Vagina (tissue), 2 donors: Measurements from ENCODE around the gene PANK4. TPM values are rescaled to one million over a fixed set of nuclear protein-coding genes. Genes with fewer than 3 reads are reported as not detected.

ENCODE experiments used
- DNase-seq, 2 donors: peaks; one replicate each; pipeline ENCODE4 v3.0.0-alpha.2; 2017; ENCODE audit errors: extremely low spot score in 2 of 2
- H3K27ac ChIP-seq: fragments of 200-600 bp; sonication (generic); one replicate; pipeline ENCODE4 v1.5.1; 2019
- H3K27me3 ChIP-seq: fragments of 200-600 bp; sonication (generic); one replicate; pipeline ENCODE4 v1.5.1; 2019
- H3K36me3 ChIP-seq, 2 donors: fragments of 200-600 bp; sonication (generic); one replicate each; pipeline ENCODE4 v1.5.1; 2017 to 2019
- H3K4me1 ChIP-seq: fragments of 200-600 bp; sonication (generic); one replicate; pipeline ENCODE4 v1.5.1; 2019
- H3K4me3 ChIP-seq, 2 donors: fragments of 200-600 bp; sonication (generic); 1 replicate in 1 of 2; 2 replicates in 1 of 2; pipeline ENCODE4 v1.5.1; 2016 to 2019
- H3K9me3 ChIP-seq: fragments of 200-600 bp; sonication (generic); one replicate; pipeline ENCODE4 v1.5.1; 2019
- CTCF ChIP-seq, 3 experiments: fragments of 450-650 bp in 2 of 3; fragments of 200-600 bp in 1 of 3; sonication (generic) in 1 of 3; IDR thresholded peaks; one replicate each; pipeline ENCODE4 v1.5.1; 2017 to 2019; ENCODE audit warnings: antibody characterized with exemption in 3 of 3, mild to moderate bottlenecking in 2 of 3, moderate library complexity in 2 of 3
- POLR2A ChIP-seq, 2 donors: fragments of 450-650 bp; IDR thresholded peaks; one replicate each; pipeline ENCODE4 v1.6.1; 2017; ENCODE audit warnings: antibody characterized with exemption in 2 of 2, mild to moderate bottlenecking in 2 of 2, moderate library complexity in 2 of 2
- POLR2AphosphoS5 ChIP-seq, 2 donors: sonication (generic); formaldehyde crosslinking; IDR thresholded peaks; one replicate each; pipeline ENCODE4 v1.9.0; 2017; ENCODE audit warnings: antibody characterized with exemption in 2 of 2, mild to moderate bottlenecking in 2 of 2, low read depth in 1 of 2; ENCODE audit not compliant: insufficient read depth in 1 of 2
- intact Hi-C: fragments of 100-400 bp; cut with DNase I; formaldehyde crosslinking; loops from one replicate; pipeline ENCODE4 v1.15.1; 2023
- total RNA-seq: library from RNA; depleted of rRNA; stranded (reverse); fragments of >200 nt; gene quantifications from one replicate; pipeline ENCODE4 v1.2.3, GENCODE V29; 2016

Gene PANK4
- 39.5 TPM for total RNA-seq

GRCh38 chr1:2525920-2526823, at the start of gene PANK4:
Gene PANK4, minus strand, starts transcription at chr1:2526596. Its CDS starts 9 bp downstream, at chr1:2526587.
- Histone ChIP-seq H3K4me1 (peaks cover 66% of the 10 kb centered on the region), H3K9me3 (no peaks in the 10 kb centered on the region), H3K36me3 (peaks cover 0 to 7% of the 10 kb centered on the region in 2 donors), H3K4me3 (peak within 1 kb of the TSS; percentile 81 to 87), H3K27ac (peak within 1 kb of the TSS; percentile 81), H3K27me3 (no peaks in the 10 kb centered on the region)
- TF ChIP-seq POLR2AphosphoS5 (IDR thresholded peaks at IDR 0.05; ENCODE audit: insufficient read depth in 1 of 2, low read depth in 1 of 2) (peak in 1 of 2 donors; percentile 50), CTCF (IDR thresholded peaks at IDR 0.05) (no peak), POLR2A (IDR thresholded peaks at IDR 0.05) (peak in 1 of 2 donors; percentile 61)
- DNase-seq: peak in 1 of 2 donors; percentile 91
- intact Hi-C loops: loop anchor here (5.0 kb wide), 1 partner anchor 114 kb away; the partner anchor contains the start of gene PEX10

- no peak for DNase-seq
- no peak for TF ChIP-seq CTCF (IDR thresholded peaks at IDR 0.05)
- no peak for TF ChIP-seq POLR2A (IDR thresholded peaks at IDR 0.05)
- TF ChIP-seq POLR2AphosphoS5 (IDR thresholded peaks at IDR 0.05; ENCODE audit: insufficient read depth in 1 of 2, low read depth in 1 of 2): no peak
- intact Hi-C loops: no loop called here
- H3K4me3 ChIP-seq: no peak overlapping the region
- no peaks in the 10 kb centered on the region for H3K27me3 ChIP-seq
- no peaks in the 10 kb centered on the region for H3K36me3 ChIP-seq
- no peak overlapping the region for H3K27ac ChIP-seq
- H3K4me1 ChIP-seq: peaks cover 9% of the 10 kb centered on the region
- H3K9me3 ChIP-seq: no peaks in the 10 kb centered on the region
Measured at GRCh38 chr1:2574350-2574749, 48.0 kb upstream of the PANK4 start.

GRCh38 chr1:2573250-2573920, 47.0 kb upstream of the PANK4 start:
- no peak for DNase-seq
- Histone ChIP-seq H3K9me3 (no peaks in the 10 kb centered on the region), H3K27me3 (no peaks in the 10 kb centered on the region), H3K4me3 (no peak overlapping the region), H3K36me3 (no peaks in the 10 kb centered on the region), H3K27ac (no peak overlapping the region), H3K4me1 (peaks cover 8% of the 10 kb centered on the region)
- intact Hi-C loops: no loop called here
- TF ChIP-seq CTCF (IDR thresholded peaks at IDR 0.05): no peak
- TF ChIP-seq POLR2A (IDR thresholded peaks at IDR 0.05): no peak
- TF ChIP-seq POLR2AphosphoS5 (IDR thresholded peaks at IDR 0.05; ENCODE audit: insufficient read depth in 1 of 2, low read depth in 1 of 2): no peak

GRCh38 chr1:2571348-2571747, 45.0 kb upstream of the PANK4 start:
- intact Hi-C loops: no loop called here
- no peak overlapping the region for H3K4me3 ChIP-seq
- H3K27me3 ChIP-seq: no peaks in the 10 kb centered on the region
- no peak overlapping the region for H3K27ac ChIP-seq
- DNase-seq: no peak
- TF ChIP-seq POLR2A (IDR thresholded peaks at IDR 0.05) (no peak), CTCF (IDR thresholded peaks at IDR 0.05) (no peak), POLR2AphosphoS5 (IDR thresholded peaks at IDR 0.05; ENCODE audit: insufficient read depth in 1 of 2, low read depth in 1 of 2) (no peak)
- H3K36me3 ChIP-seq: no peaks in the 10 kb centered on the region
- no peaks in the 10 kb centered on the region for H3K9me3 ChIP-seq
- no peaks in the 10 kb centered on the region for H3K4me1 ChIP-seq
